Cardiac fibroblast (primary cell): ENCODE results near the gene AFF1.
"Not testable (repeated sequence)": the region's sequence is repeated elsewhere in the genome, so short reads cannot be mapped to it uniquely, and the experiment has no call there.

ENCODE experiments used
- DNase-seq, 2 donors: peaks; one replicate each; pipeline versions ENCODE4 v3.0.0 to v3.0.0-alpha.2; 2010; ENCODE audit warnings: low read depth in 2 of 2
- H3K4me3 ChIP-seq, 2 donors: replicated peaks in 1 of 2; 1 replicate in 1 of 2; 2 replicates in 1 of 2; pipeline ENCODE4 v1.5.1; 2011; ENCODE audit warnings: low read depth in 2 of 2, low read length in 2 of 2, mild to moderate bottlenecking in 2 of 2, moderate library complexity in 1 of 2
- TF ChIP-seq, protein P1 (sequence below): IDR thresholded peaks from one replicate; pipeline ENCODE4 v1.5.1; 2011; ENCODE audit warnings: low read depth, mild to moderate bottlenecking, low read length, inconsistent platforms

The AFF1 gene

DNA sequence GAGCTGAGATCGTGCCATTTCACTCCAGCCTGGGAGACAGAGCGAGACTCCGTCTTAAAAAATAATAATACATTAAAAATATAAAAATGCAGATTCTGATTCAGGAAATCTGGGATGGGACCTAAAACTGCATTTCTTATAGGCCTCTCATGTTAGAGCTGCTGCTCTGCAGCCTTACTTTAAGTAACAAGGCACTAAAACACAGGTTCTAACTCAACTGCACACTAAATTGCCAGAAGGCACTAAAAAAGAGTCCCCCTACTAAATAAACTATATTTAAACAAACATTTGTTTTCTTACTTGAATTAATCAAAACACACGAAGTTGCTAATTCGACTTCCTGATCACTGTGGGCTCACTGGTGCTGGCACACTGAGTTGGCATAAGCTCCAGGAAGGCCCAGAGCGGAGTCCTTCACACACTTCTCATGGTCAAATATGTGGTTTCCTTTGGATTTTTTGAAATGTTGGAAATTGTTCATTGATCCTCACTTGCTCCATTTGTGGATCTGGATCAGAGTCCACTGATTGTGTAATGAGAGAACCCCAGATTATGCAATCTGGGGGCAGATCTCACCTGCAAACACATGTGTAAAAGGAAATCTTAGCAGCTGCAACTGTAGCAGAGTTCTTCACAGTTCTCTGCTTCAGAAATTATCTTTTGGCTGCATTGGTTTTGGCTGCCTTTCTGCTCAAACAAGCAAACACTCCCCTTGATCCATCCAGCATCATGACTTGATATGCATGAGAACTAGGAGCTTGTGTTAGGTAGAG, 59.3 kb downstream of the AFF1 start:
- H3K4me3 ChIP-seq, result no peak overlapping the region
- no peak for DNase-seq
- TF ChIP-seq, protein P1, sequence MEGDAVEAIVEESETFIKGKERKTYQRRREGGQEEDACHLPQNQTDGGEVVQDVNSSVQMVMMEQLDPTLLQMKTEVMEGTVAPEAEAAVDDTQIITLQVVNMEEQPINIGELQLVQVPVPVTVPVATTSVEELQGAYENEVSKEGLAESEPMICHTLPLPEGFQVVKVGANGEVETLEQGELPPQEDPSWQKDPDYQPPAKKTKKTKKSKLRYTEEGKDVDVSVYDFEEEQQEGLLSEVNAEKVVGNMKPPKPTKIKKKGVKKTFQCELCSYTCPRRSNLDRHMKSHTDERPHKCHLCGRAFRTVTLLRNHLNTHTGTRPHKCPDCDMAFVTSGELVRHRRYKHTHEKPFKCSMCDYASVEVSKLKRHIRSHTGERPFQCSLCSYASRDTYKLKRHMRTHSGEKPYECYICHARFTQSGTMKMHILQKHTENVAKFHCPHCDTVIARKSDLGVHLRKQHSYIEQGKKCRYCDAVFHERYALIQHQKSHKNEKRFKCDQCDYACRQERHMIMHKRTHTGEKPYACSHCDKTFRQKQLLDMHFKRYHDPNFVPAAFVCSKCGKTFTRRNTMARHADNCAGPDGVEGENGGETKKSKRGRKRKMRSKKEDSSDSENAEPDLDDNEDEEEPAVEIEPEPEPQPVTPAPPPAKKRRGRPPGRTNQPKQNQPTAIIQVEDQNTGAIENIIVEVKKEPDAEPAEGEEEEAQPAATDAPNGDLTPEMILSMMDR, result no peak

DNA sequence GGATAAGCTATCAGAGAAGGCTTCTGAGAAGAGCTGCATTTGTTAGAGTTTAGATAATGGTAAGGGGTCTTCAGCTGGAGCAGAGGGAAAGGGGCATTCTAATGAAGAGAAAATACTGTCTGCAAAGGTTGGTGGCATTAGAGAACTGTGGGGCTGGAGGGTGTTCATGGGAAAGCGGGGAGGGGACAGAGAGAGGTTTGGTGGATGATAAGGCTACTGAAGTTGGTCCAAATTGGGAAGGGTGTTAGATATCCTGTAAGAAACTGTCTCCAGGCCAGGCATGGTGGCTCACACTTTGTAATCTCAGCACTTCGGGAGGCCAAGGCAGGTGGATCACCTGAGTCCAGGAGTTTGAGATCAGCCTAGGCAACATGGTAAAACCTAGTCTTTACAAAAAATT, 59.9 kb downstream of the AFF1 start:
- H3K4me3 ChIP-seq, result no peak overlapping the region
- no peak for DNase-seq
- TF ChIP-seq, protein P1, result no peak

DNA sequence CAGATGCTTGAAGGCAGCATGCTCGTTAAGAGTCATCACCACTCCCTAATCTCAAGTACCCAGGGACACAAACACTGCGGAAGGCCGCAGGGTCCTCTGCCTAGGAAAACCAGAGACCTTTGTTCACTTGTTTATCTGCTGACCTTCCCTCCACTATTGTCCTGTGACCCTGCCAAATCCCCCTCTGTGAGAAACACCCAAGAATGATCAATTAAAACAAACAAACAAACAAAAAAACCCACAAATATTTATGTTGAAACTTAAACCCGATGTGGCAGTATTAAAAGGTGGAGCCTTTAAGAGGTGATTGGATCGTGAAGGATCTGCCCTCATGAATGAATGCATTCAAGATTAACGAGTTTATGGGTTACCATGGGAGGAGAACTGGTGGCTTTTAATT, 61.7 kb downstream of the AFF1 start:
- not testable (repeated sequence) for DNase-seq, H3K4me3 ChIP-seq

DNA sequence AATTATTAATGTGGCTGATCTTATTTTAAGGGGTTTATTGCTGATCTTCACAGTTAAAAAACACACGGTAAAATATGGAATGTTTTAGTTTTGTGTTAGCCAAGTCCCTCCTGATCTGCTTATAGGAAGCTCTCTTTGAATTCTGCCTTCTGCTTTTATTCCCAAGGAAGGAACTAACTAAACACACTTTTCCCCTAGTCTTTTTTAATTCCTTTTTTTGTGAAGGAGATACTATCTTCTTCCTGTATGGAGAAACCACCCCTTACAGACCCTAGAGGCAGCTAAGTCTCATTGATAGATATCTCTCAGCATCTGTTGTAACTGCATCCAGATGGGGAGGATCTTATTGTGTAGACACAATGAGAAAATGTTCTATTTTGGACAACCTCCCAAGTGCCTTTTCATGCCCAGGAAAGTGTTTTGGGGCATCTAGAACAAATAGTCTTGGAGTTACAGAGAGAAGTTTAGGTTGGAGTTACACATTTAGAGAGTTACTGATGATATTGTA, 64.4 kb downstream of the AFF1 start:
- H3K4me3 ChIP-seq, result no peak overlapping the region
- DNase-seq, result peak in 1 of 2 donors; percentile 21
- TF ChIP-seq, protein P1, result no peak

DNA sequence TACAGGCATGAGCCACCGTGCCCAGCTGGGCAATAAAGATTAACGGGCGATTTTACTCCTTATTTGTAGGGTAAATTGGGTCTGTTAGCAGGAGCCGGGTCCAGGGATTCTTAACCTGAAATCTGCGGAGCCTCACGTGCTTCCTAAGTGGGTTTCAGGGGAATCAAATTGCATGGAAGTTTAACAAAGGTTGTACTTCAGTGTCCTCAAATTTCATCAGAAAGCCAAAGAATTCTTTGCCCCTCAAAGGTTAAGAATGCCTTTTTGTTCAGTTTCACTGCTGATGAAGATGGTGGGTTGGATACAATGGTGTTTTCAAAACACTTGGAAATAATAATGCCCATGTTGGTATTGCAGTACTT, 67.9 kb downstream of the AFF1 start:
- no peak overlapping the region for H3K4me3 ChIP-seq
- DNase-seq, result no peak
- TF ChIP-seq, protein P1, result no peak

DNA sequence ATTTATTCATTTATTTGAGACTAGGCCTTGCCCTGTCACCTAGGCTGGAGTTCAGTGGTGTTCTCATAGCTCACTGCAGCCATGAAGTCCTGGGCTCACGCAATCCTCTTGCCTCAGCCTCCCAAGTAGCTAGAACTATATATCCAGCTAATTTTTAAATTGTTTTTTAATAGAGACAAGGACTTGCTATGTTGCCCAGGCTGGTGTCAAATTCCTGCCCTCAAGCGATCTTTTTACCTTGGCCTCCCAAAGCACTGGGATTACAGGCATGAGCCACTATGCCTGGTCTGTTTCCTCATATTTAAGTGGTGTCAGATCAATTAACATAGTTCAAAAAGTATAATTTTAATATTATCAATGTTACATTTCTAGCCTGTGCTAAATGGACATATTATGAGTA, 68.5 kb downstream of the AFF1 start:
- TF ChIP-seq, protein P1, result no peak
- H3K4me3 ChIP-seq, result no peak overlapping the region
- DNase-seq, result no peak

DNA sequence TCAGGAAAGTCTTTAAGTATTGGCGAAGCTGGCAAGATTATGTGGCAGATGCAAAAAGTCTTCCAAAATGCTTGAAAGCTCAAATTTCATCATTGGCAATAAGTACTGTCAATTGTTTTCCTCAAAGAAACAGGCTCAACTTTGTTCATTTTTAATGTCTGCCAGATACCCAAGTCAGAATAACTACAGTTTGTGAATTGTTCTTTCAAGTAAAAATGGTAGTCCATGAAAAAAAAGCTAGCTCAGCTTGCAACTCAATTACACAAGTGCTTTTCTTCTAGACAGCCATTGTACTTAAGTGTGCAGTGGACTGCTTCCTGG, 70.5 kb downstream of the AFF1 start:
- TF ChIP-seq, protein P1, result no peak
- DNase-seq, result no peak
- no peak overlapping the region for H3K4me3 ChIP-seq
